Stimulated activated CD4-positive, alpha-beta T cell treated with anti-CD3 and anti-CD28 coated beads, Interleukin-15, amount 100 ng/mL, for 24 hours (primary cell): ENCODE data around the gene ZBTB11.
"Not testable (repeated sequence)": the region's sequence is repeated elsewhere in the genome, so short reads cannot be mapped to it uniquely, and the experiment has no call there.

Source experiments
- DNase-seq: peaks from one replicate; pipeline ENCODE4 v3.0.0-alpha.2; 2020

The ZBTB11 gene, protein sequence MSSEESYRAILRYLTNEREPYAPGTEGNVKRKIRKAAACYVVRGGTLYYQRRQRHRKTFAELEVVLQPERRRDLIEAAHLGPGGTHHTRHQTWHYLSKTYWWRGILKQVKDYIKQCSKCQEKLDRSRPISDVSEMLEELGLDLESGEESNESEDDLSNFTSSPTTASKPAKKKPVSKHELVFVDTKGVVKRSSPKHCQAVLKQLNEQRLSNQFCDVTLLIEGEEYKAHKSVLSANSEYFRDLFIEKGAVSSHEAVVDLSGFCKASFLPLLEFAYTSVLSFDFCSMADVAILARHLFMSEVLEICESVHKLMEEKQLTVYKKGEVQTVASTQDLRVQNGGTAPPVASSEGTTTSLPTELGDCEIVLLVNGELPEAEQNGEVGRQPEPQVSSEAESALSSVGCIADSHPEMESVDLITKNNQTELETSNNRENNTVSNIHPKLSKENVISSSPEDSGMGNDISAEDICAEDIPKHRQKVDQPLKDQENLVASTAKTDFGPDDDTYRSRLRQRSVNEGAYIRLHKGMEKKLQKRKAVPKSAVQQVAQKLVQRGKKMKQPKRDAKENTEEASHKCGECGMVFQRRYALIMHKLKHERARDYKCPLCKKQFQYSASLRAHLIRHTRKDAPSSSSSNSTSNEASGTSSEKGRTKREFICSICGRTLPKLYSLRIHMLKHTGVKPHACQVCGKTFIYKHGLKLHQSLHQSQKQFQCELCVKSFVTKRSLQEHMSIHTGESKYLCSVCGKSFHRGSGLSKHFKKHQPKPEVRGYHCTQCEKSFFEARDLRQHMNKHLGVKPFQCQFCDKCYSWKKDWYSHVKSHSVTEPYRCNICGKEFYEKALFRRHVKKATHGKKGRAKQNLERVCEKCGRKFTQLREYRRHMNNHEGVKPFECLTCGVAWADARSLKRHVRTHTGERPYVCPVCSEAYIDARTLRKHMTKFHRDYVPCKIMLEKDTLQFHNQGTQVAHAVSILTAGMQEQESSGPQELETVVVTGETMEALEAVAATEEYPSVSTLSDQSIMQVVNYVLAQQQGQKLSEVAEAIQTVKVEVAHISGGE

GRCh38 chr3:101676765-101677435, at the start of gene ZBTB11:
Gene ZBTB11, minus strand, starts transcription at chr3:101677132. Its CDS starts 218 bp downstream, at chr3:101676914.
- peak; percentile 100 for DNase-seq

DNA sequence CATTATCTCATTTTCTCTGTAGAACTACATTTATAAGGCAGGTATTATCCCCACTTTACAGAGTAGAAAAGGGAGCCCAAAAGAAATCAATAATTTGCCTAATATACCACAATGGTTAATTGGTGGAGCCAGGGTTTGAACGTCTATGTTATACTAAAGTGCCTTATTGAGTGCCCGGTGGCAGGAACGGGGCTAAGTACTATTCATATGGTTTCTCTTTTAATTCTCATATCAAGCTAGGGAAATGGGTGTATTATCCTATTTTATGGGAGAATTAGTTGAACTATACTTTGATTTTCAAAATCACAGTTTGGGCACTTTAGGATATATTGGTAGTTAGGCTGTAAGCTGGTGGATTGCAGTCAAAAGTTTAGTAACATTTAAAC, 49.0 kb upstream of the ZBTB11 start:
- no peak for DNase-seq

DNA sequence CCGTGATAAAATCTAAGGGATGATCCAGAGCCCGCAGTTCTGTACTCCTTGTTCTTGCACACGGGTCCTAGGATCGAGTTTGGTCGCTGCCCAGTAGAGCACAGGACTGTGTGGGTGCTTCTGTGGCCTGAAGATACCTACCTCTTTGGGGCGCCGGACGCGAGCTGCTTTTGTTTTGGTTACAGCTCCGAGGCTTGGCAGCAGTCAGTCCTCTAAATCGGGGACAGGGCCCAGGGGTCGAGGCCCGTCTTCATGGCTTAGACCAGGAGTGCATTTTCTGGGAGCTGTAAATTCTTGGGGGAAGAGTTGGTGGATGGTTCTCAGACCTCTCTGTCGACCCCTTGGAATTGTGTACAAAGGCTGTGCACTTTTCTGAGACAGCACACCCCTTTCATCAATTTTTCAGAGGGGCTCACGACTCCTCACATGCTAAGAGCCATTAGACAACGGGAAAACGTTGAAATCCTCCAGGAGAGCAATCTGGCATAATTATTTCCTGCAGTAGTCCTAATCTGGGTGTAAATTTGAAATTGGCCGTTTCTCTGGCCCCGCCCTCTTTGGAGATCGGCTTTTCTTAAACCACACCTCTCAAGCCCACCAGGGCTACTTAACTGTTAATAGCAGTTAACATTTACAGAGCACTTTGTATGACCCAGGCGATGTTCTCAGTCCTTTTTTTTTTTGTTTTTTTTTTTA, 48.4 kb upstream of the ZBTB11 start:
- peak; percentile 42 for DNase-seq

DNA sequence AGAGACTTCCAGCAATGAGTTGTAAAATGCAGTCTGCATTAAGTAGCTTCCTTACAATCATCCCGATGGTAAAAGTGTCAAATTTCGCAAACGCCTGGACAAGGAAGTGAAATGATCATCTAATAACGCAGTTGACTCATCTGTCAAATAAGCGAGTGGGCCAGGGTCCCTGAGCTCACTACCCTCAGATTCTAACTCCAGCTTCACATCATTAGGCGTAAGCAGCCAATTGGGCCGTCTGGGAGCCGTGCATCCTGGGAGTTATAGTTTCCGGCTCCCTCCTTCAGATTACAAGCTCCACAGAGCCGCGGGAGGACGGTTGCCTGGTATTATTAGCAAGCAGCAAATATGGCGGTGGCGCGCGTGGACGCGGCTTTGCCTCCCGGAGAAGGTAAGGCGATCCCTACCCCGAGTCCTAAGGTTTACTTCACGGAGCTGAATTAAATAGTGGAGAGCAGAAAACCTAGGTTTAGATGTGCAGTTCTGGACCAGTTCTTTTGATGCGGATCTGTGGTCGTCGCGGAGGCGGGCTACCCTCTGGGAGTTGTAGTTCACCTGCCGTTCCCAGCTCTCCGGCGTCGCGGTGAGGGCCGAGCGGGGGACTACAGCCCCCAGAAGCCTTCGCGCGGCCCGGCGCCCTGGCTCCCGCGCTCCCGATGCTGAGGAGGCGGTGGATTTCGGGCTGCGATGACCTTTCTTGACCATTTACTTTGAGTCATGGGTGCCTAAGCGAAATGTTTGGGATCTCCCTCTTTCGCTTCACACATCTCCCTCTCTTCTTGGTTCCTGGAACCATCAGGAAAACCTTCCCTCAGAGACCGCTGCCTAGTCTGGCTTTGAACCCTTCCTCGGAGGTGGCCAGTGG, 47.6 kb upstream of the ZBTB11 start, which contains the start of gene CEP97:
Gene CEP97 (plus strand): TSS at position 286 of the 865 bp plus-strand sequence. CDS start 63 bp downstream, at position 349.
- peak; percentile 94 for DNase-seq

GRCh38 chr3:101722394-101723173, 45.7 kb upstream of the ZBTB11 start:
- DNase-seq: no peak

- peak; percentile 21 for DNase-seq
These were observed 44.2 kb upstream of the ZBTB11 start for GRCh38 chr3:101720851-101721840.

DNA sequence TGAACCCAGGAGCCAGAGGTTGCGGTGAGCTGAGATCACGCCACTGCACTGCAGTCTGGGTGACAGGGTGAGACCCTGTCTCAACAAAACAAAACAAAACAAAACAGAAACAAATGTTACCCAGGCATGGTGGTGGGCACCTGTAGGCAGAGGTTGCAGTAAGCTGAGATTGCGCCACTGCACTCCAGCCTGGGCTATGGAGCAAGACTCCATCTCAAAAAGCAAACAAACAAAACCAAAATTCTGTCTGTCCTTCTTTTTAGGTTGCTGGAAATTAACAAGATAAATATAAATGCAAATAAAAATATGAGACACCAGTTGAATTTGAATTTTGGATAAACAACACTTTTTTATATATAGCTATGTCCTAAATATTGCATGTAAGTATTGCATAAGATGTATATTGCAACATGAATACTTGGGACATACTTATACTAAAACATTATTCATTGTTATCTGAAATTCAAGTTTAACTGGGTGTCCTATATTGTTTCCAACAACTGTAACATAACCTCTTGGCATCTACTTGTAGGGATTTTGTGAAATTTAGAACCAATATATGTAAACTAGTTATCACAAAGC, 42.8 kb upstream of the ZBTB11 start:
- no peak for DNase-seq

GRCh38 chr3:101718455-101718854, 41.5 kb upstream of the ZBTB11 start:
- DNase-seq: no peak

DNA sequence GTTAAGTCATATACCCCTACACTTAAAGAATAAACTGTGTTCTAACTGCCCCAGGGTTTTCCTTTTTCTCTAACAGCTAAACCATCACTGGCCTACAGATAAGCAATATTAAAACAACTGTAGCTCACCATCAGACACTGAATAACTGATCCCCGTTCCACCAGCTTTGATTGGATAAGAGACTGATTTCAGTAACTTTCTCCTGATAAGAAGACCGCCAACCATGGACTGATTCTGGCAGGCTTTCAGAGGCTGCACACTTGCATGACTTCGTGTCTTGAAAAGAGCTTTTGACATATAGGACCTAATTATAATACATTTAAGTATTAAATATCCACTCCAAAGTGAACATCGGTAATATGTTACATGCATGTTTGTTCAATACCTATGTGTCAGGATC, 32.2 kb upstream of the ZBTB11 start:
- DNase-seq: no peak

DNA sequence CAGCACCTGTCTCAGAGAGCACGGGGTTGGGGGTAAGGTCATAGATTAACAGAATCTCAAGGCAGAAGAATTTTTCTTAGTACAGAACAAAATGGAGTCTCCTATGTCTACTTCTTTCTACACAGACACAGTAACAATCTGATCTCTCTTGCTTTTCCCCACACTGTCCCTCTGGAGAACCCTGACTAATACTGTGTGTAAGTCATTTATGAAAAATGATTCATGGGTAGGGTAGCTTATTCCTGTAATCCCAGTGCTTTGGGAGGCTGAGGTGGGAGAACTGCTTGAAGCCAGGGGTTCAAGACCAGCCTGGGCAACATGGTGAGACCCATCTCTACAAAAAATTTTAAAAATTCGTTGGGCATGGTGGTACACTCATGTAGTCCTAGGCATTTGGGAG, 27.7 kb upstream of the ZBTB11 start:
- not testable (repeated sequence) for DNase-seq

GRCh38 chr3:101703169-101703568, 26.2 kb upstream of the ZBTB11 start:
- no peak for DNase-seq

DNA sequence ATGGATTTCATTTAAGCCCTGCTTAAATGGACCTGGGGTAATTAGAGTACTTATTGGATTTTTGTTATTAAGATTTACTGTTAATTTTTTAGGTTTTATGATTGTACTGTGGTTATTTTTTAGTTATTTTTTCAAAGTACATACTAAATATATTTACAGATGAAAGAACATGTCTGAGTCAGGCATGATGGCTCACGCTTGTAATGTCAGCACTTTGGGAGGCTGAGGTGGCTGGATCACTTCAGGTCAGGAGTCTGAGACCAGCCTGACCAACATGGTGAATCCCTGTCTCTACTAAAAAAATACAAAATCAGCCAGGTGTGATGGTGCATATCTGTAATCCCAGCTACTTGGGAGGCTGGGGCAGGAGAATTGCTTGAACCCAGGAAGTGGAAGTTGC, 25.8 kb upstream of the ZBTB11 start:
- no peak for DNase-seq

DNA sequence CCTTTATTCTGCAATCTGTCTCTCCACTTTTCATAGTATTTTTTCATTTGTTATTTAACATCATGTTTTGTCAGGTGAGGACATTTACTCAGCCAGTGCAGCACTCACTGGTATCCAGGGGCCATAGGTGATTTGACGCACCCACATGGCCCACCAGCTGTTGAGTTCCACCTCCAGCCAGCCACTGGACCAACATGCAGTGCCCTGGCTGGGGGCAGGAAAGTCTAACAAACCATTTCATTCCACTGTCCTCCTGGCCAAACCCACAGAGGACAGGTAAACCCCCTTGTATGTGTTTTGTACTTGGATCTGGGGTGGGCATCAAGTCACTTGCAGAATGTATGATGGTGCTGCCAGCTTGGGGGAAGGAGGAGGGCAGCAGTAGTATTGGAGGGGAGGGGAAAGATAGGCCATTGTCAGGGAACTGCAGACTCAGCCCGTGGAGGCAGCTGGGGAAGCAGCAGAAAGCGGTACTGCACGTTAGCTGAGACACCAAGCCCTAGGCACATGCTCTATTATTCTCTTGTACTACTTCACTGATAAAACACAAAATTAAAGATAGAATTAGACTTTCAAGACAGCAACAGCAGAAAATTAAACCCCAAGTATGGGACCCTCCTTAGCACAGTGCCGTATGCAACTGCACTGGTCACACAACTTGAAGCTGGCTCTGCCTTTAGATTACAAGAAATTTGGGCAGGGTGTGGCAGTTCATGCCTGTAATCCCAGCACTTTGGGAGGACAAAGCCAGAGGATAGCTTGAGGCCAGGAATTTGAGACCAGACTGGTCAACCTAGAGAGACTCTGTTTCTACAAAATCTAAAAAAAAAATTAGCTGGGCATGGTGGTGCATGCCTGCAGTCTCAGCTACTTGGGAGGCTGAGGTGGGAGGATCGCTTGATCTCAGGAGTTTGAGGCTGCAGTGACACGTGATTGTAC, 25.0 kb upstream of the ZBTB11 start:
- no peak for DNase-seq

DNA sequence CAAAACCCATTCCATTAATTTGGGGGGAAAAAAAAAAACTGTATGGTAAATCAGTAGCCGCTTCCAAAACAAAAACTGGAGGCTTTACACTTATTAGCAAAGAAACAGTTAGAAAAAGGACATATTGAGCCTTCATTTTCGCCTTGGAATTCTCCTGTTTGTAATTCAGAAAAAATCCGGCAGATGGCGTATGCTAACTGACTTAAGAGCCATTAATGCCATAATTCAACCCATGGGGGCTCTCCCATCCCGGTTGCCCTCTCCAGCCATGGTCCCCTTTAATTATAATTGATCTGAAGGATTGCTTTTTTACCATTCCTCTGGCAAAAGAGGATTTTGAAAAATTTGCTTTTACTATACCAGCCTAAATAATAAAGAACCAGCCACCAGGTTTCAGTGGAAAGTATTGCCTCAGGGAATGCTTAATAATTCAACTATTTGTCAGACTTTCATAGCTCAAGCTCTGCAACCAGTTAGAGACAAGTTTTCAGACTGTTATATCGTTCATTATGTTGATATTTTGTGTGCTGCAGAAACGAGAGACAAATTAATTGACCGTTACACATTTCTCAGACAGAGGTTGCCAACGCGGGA, 18.9 kb upstream of the ZBTB11 start:
- peak; percentile 25 for DNase-seq

- DNase-seq: not testable (repeated sequence)
These were observed 17.9 kb upstream of the ZBTB11 start for GRCh38 chr3:101694836-101695235.

- peak; percentile 45 for DNase-seq
These were observed 16.6 kb upstream of the ZBTB11 start for GRCh38 chr3:101693540-101693939.
